HG02943 (cell line): ENCODE results near the gene SORCS2.

Experiments
- ATAC-seq: cut with Tn5 transposase; IDR thresholded peaks from one replicate; pipeline ENCODE4 v1.9.1; 2021; ENCODE audit warnings: mild to moderate bottlenecking, low read depth, moderate library complexity; ENCODE audit not compliant: unreplicated experiment

SORCS2 gene

GRCh38 chr4:7700665-7701064, 508.3 kb downstream of the SORCS2 start:
- no peak for ATAC-seq

- ATAC-seq, result no peak
Observed at GRCh38 chr4:7701866-7702649, 509.7 kb downstream of the SORCS2 start.

GRCh38 chr4:7703688-7704087, 511.4 kb downstream of the SORCS2 start:
- ATAC-seq, result no peak

- no peak for ATAC-seq
Observed at GRCh38 chr4:7704091-7704490, 511.8 kb downstream of the SORCS2 start.

- ATAC-seq, result no peak
Observed at GRCh38 chr4:7704625-7705024, 512.3 kb downstream of the SORCS2 start.

- no peak for ATAC-seq
Observed at GRCh38 chr4:7705062-7705461, 512.7 kb downstream of the SORCS2 start.

GRCh38 chr4:7705593-7705992, 513.3 kb downstream of the SORCS2 start:
- ATAC-seq, result no peak

GRCh38 chr4:7708238-7708637, 515.9 kb downstream of the SORCS2 start:
- ATAC-seq, result no peak

GRCh38 chr4:7708981-7709380, 516.6 kb downstream of the SORCS2 start:
- no peak for ATAC-seq

- no peak for ATAC-seq
Observed at GRCh38 chr4:7709431-7709830, 517.1 kb downstream of the SORCS2 start.

- ATAC-seq, result no peak
Observed at GRCh38 chr4:7710126-7710525, 517.8 kb downstream of the SORCS2 start.

- no peak for ATAC-seq
Observed at GRCh38 chr4:7710576-7711306, 518.4 kb downstream of the SORCS2 start.

- no peak for ATAC-seq
Observed at GRCh38 chr4:7711307-7711963, 519.1 kb downstream of the SORCS2 start.

- ATAC-seq, result no peak
Observed at GRCh38 chr4:7712021-7712671, 519.8 kb downstream of the SORCS2 start.

GRCh38 chr4:7713757-7714156, 521.4 kb downstream of the SORCS2 start:
- no peak for ATAC-seq

GRCh38 chr4:7714176-7714575, 521.8 kb downstream of the SORCS2 start:
- no peak for ATAC-seq

- no peak for ATAC-seq
Observed at GRCh38 chr4:7714738-7715137, 522.4 kb downstream of the SORCS2 start.

- no peak for ATAC-seq
Observed at GRCh38 chr4:7715271-7716009, 523.1 kb downstream of the SORCS2 start.

GRCh38 chr4:7716010-7716721, 523.8 kb downstream of the SORCS2 start:
- ATAC-seq, result no peak

- no peak for ATAC-seq
Observed at GRCh38 chr4:7717161-7717560, 524.8 kb downstream of the SORCS2 start.
